Stimulated activated naive CD4-positive, alpha-beta T cell treated with Interleukin-2 at 50 U/mL for 16 hours (primary cell): ENCODE results near the gene GRIK1.

Source experiments
- DNase-seq: peaks from one replicate; lab custom pipeline; 2025; lab: John Stamatoyannopoulos, UW

The GRIK1 gene

GRCh38 chr21:29786496-29787360 is 153.1 kb downstream of the GRIK1 start:
- DNase-seq, result no peak

- no peak for DNase-seq
These were observed 162.6 kb downstream of the GRIK1 start for GRCh38 chr21:29777160-29777559.

- DNase-seq, result no peak
These were observed 164.3 kb downstream of the GRIK1 start for GRCh38 chr21:29775462-29775861.

- DNase-seq, result no peak
These were observed 168.2 kb downstream of the GRIK1 start for GRCh38 chr21:29771491-29772066.

GRCh38 chr21:29763674-29764073 is 176.1 kb downstream of the GRIK1 start:
- no peak for DNase-seq

GRCh38 chr21:29762570-29763082 is 177.2 kb downstream of the GRIK1 start:
- no peak for DNase-seq

- DNase-seq, result no peak
These were observed 186.6 kb downstream of the GRIK1 start for GRCh38 chr21:29753216-29753615.

- DNase-seq, result no peak
These were observed 188.2 kb downstream of the GRIK1 start for GRCh38 chr21:29751473-29752185.

- no peak for DNase-seq
These were observed 189.8 kb downstream of the GRIK1 start for GRCh38 chr21:29749957-29750356.

- no peak for DNase-seq
These were observed 190.6 kb downstream of the GRIK1 start for GRCh38 chr21:29749223-29749622.

GRCh38 chr21:29748391-29749167 is 191.2 kb downstream of the GRIK1 start:
- no peak for DNase-seq

GRCh38 chr21:29741761-29742160 is 198.0 kb downstream of the GRIK1 start:
- DNase-seq, result no peak

GRCh38 chr21:29739176-29739575 is 200.6 kb downstream of the GRIK1 start:
- DNase-seq, result no peak

- DNase-seq, result no peak
These were observed 201.1 kb downstream of the GRIK1 start for GRCh38 chr21:29738730-29739129.

GRCh38 chr21:29737186-29737585 is 202.6 kb downstream of the GRIK1 start:
- no peak for DNase-seq

GRCh38 chr21:29730281-29730680 is 209.5 kb downstream of the GRIK1 start:
- no peak for DNase-seq

- DNase-seq, result no peak
These were observed 213.8 kb downstream of the GRIK1 start for GRCh38 chr21:29726044-29726443.

GRCh38 chr21:29725025-29725736 is 214.6 kb downstream of the GRIK1 start:
- no peak for DNase-seq

- DNase-seq, result no peak
These were observed 217.8 kb downstream of the GRIK1 start for GRCh38 chr21:29721964-29722363.

- DNase-seq, result no peak
These were observed 218.6 kb downstream of the GRIK1 start for GRCh38 chr21:29721221-29721620.

- DNase-seq, result no peak
These were observed 220.3 kb downstream of the GRIK1 start for GRCh38 chr21:29719521-29719920.
